IPS-NIHi7 (cell line): ENCODE measurements around the gene PDE8A.
"Not testable (repeated sequence)": the region's sequence is repeated elsewhere in the genome, so short reads cannot be mapped to it uniquely, and the experiment has no call there.

Experiments used
- DNase-seq: peaks from one replicate; pipeline ENCODE4 v3.0.0; 2012; ENCODE audit warnings: mixed read lengths; ENCODE audit errors: extremely low spot score

The PDE8A gene

DNA sequence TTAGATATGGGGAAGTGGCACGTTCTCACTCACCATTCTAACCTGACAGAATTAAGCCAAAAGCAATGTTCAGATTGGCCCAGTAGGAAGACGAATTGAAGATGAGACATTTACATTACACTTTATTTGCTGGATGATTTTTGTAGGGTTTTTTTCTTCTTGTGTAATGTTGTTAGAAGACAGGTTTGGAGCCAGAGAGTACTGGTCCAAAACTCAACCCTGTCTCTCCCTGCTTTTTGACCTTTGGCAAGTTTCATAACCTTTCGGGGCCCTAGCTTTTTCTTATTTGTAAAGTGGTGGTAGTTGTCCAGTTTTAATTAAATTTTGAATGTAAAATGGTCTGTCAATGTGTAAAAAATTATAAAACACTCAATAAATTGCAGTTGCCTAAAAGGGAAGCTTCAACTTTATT lies 29.5 kb downstream of the PDE8A start:
- DNase-seq: no peak

DNA sequence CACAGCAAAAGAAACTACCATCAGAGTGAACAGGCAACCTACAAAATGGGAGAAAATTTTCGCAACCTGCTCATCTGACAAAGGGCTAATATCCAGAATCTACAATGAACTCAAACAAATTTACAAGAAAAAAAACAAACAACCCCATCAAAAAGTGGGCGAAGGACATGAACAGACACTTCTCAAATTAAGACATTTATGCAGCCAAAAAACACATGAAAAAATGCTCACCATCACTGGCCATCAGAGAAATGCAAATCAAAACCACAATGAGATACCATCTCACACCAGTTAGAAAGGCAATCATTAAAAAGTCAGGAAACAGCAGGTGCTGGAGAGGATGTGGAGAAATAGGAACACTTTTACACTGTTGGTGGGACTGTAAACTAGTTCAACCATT lies 30.1 kb downstream of the PDE8A start:
- not testable (repeated sequence) for DNase-seq

DNA sequence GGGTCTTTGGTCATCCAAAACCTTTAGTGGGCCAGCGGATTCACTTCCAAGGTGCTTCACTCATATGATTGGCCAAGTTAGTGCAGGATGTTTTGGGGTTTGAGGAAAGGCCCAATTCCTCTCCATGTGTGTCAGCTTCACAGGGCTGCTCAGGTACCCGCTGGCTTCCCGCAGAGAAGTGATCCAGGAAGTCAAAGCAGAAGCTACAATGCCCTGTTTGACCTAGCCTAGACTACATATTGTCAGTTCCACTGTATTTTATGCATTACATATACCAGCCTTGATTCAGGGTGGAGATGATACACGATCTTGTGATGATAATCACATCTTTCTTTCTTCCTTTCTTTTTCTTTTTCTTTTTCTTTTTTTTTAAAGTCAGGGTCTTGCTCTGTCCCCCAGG lies 32.1 kb downstream of the PDE8A start:
- DNase-seq: no peak

DNA sequence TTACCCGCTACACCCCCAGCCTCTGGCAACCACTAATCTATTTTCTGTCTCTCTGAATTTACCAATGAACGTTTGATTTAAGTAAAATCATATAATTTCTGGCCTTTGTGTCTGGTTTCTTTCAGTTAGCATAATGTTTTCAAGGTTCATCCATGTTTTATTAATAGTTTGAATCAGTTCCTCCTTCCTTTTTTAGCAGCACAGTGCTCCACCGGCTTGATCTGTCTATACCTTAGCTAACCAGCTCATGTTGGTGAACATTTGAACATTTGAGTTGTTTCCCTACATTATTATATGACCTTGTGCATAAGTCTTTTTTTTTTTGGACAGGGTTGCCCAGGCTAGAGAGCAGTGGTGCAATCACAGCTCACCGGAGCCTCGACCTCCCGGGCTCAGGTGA lies 33.3 kb downstream of the PDE8A start:
- DNase-seq: no peak

DNA sequence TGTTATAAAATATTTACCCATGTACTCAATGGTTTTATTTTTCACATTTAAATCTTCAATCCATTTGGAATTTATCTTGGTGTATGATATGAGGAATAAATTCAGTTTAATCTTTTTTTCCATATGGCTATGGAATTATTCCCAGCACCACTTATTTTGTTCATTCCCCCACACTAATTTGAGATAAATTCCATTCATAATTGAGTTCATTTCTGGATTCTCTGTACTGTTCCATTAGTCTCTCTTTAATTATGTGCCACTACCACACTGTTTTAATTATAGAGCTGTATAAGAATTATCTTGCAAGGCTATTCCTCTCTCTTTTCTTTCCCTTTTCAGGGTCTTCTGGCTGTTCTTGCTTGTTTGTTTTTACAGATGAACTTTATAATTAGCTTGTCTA lies 34.6 kb downstream of the PDE8A start:
- DNase-seq: no peak

DNA sequence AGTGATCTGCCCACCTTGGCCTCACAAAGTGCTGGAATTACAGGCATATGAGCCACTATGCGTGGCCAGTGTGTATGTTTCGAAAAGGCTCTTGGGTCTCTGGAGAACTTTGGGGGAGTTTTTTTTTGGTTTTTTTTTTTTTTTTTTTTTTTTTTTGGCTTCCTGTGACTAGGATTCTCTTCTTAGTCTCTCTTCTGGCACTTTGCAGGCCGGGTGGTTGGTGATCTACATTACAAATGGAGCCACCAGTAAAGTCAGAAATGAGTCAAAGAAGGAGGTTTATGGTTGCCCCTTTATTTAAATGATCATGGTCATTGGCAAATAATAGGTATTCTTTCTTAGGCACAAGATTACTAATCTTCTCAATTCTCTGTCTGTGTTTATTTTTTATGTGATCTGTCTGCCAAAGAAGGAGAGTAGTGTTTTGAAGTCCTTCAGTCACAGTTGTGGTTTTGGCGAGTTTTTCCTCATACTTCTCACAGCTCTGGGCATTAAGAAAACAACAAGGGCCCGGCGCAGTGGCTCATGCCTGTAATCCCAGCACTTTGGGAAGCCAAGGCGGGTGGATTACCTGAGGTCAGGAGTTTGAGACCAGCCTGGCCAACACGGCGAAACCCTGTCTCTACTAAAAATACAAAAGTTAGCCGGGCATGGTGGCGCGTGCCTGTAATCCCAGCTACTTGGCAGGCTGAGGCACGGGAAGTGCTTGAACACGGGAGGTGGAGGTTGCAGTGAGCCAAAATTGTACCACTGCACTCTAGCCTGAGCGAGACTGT lies 38.3 kb downstream of the PDE8A start:
- DNase-seq: no peak

DNA sequence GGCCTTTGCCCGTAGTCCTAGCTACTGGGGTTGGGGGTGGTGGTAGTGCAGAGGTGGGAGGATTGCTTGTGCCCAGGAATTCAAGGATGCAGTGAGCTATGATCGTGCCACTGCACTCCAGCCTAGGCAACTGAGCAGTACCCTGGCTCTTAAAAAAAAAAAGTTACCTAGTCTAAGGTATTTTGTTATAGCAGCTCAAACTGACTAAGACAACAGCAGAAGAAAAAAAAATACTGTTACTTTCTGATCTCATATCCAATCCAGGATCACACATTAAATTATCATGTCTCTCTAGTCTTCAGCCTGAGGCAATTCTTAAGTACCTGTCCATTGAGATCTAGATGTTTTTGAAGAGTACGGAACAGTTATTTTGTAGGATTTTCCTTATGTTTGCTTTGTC lies 39.8 kb downstream of the PDE8A start:
- no peak for DNase-seq

DNA sequence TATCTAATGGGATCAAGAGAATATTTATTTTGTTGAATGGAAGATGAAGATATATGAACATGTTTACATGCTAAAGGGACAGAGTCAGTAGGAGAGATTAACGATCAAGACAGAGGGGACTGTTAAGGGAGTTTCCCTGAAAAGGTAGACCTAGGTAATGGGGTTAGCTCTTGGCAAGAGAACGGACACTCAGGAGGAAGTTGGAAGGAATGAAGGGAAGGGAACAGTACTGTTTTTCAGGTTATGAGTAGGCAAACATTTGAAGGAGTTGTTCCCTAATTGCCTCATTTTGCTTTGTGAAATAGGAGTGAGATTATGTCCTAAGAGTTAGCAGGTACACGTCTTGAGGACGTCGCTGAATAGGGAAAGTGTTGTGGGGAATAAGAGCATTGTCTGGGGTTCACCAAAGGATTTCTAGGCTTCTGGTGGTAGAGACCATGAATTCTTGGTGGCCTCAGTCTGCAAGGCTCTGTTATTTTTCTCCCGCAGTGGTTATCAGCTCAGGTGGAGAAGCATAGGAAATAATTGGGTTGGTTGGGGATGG lies 41.3 kb downstream of the PDE8A start:
- DNase-seq: no peak

DNA sequence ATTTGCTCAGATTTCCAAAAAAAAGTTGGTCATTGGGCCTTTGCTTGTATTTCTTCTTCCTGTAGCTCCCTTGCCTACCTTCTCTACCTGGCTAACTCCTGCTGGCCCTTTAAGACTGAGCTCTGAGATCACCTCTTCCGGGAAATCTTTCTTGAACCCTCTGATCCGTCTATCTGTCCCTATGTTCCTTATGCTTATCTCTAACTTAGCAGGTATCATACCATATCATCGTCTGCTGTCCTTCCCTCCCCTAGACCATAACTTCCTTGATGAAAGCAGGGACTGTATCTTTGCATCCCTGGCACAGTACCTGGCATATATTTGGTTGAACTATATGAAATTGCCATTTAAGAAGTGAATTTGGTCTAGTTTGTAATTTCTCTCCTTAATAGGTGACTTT lies 42.3 kb downstream of the PDE8A start:
- no peak for DNase-seq

DNA sequence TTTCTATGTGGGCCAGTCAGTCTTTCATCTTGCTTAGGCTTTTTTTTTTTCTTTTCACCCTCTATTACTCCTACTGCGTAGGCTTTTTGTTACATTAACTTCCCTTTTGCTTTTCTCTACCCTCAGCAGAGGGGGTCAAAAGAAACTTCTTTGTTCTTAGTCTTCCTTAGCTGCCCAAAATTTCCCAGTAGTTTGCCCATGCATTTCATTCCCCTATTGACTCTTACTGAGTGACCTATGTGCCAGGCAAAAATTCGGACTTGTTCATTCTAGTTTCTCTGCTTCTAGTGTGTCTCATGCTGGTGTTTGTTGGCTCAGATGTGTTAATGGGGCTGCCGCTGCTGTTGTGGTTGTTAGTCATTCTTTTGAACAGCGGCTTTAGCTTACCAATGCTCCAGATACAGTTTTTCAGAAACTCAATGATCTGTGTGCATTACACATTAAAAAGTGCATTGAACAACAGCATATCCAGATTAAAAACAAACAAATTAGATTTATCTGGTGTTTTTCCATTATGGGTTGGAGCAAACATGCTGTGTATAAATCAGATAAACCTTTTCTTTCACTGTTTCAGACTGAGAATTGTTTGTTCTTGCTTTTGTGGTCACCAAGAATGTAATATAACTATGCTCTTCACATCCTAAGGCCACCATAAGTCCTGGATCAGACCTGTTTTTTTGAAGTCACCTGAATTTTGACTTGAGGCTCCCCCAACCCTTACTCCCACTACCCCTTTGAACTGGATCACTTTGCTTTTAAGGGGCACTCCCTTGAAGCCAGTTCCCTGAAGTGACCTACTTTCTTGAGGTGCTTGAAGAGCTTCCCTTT lies 43.1 kb downstream of the PDE8A start:
- DNase-seq: no peak

DNA sequence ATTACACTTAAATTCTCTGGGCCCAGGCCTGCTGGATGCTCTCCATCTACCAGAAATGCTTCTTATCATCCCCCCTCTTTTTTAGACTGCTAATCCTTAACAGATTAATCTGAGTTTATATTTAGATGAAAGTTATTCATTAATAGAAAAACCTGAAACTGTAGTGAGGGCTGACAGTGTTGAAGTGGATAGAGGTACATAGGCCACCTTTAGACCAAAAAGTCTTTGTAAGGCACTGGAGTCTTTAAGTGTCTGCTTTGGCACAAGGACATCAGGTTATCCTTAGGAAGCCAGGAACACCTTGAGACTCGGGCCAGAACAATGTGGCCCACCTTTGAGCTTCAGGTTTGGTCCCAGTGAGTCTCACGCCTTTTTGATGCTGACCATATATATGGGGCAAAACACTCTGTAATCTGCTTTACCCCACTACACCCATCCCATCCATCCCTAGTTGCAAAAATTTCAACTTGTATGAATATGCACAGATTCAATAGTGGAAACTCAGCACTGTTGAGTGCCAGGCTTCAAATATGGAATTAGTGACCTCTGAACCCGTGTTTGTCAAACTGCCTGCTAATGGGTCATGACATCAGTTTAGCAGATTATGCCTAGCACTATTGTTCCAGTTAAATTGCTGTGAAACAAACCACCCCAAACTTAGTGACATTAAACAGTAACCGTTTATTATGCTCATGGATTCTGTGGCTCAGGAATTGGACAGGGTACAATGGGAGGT lies 44.0 kb downstream of the PDE8A start:
- DNase-seq: no peak

DNA sequence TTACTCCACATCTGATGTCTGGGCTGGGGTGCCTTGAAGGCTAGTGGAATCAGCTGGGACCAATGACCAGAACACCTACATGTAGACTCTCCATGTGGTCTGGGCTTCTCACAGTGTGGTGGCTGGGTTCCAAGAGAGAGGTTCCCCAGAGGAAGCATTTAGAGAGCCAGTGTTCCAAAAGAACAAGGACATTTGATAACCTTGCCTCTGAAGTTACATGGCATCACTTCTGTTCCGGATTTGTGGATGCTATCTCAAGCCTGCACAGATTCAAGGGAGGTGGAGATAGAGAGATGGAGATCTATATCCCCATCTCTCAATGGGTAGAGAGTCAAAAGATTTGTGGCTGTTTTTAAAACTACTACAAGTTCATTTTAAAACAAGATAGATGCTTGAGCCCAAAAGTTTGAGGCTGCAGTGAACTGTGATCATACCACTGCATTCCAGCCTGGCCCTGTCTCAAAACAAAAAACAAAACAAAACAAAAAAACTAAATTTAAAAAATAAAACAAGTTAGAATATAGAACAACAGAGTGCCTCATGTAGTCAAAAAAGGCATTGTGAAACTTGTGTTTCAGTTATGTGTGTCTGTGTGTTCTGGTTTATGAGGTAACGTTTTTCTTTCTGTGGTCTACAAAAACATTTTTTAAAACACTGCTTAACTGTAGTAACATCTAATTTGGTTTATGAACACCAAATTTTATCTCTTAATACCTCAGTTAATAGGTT lies 44.8 kb downstream of the PDE8A start:
- no peak for DNase-seq

DNA sequence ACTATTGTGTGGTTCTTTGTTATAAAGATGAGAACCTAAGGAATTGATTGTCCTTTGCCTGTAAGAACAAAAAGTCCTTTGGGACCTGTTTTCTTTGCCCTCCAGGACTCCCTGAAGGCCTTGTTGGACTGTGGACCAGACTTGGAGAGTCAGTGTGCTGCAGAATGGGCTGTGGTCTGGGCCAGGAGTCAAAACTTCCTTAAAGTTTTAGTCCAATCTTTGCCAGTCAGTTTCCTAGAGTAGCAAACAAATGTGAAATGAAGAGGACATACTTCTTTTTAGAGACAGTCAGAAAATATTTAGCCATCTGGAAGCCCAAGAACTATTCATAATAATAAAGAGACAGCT lies 45.4 kb downstream of the PDE8A start:
- no peak for DNase-seq

DNA sequence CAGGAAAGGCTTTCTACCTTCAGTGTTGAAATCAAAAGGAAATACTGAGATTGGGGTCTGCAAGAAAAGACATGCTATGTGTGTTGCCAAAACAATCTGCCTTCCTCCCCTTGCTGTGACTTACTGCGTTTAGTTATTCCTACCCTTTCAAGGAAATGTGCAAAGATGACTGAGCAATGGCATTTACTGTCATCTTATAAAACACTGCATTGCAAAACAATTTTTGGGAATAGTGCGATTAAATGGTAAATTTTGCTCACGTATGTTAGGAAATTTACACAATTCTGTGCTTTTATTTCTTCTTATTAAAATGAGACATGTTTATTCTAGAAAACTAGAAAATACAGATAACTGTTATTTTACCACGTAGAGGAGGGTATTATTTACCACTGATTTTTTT lies 45.8 kb downstream of the PDE8A start:
- no peak for DNase-seq

DNA sequence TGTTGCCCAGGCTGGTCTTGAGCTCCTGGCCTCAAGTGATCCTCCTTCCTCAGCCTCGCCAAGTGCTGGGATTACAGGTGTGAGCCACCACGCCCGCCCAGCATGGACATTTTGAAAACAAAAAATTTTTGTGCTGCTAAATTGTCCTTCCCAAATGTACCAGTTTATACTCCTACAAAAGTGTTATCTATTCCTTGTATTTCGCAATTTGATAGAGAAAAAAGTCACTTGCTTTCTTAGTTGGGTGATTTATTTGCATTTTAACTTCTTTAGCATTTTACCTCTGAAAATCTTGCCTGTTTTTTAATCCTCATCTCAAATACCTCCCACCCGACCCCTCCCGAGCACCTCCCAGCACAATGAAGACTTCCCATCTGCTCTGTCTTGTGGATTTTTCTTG lies 46.8 kb downstream of the PDE8A start:
- no peak for DNase-seq

DNA sequence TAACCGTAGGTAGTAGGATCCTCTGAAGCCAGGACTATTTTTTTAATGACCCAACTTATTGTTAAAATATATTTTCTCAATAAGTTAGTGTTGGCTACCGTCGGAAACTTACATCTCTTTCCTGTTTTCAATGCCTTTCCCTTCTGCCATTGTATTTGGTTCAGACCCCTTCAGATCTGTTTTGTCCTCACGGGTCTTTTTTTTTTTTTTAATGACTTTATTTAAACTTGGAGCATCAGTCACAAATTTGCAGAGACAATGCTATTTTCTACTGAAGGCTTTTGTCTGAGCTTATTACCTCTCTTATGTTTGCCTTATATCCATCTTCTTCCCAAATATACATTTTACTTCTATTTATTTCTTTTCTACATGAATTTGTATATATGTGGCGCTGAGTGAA lies 47.6 kb downstream of the PDE8A start:
- no peak for DNase-seq

DNA sequence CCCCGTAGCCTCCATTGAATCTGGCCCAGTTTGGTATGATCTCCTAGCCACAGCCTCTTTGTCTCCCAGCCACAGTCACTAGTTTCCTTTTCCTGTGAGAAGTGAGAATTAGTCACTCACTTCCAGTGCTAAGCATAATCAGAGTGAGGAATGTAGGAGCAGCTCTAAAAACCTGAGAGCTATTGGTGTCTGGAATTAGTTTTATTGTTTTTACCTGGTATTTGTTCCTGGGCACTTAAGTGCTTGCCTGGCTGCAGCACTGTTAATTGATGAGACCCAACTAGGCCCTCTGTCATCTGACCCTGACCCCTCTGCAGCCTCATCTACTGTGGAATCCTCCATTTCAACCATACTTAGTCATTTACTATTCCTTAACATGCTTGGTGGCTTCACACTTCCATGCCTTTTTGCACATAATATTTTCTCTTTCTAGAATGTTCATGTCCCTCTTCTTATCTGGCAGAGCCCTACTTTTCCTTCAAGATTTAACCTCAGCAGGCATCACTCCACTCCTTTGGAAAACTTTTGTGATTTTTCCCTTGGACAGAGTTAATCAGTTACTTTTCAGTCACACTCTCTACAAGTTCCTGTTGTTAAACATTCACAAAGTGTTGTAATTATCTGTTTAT lies 48.8 kb downstream of the PDE8A start:
- DNase-seq: no peak

DNA sequence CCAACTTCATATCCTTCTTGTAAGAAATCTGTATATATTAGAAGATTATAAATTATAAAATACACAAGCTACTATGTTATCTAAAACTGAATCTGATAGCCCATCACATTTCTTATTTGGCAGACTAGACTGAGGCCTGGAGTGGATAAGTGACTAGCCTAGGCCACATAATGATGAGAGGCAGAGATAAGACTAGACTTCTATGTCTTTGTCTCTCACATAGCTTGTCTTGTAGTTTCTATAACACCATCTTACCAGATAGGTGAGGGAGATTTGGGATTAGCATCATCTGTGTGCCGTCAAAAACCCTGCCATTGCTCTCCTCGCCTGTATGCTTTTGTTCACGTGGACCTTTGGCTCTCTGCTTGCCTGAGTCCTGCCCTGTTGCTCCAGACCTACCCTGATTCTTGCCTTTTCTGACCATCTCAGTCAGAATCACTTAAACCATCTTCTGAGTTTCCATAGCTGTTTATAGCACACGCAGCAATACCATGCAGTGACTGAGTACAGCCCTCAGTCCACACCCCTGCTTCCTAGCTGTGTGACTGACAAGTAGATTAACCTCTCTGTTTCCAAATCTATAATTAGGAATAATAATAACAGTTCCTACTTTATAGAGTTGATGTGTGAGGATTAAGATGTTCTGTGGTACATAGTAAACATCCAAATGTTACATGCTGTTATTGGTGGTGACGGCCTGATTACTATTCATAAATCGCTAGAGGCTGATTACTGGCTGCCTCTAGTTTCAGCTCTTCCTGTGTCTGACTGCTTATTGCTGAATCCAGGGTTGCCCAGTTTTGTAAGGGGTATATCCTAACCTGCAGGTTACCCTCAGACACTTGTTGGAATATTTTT lies 49.7 kb downstream of the PDE8A start:
- DNase-seq: no peak

DNA sequence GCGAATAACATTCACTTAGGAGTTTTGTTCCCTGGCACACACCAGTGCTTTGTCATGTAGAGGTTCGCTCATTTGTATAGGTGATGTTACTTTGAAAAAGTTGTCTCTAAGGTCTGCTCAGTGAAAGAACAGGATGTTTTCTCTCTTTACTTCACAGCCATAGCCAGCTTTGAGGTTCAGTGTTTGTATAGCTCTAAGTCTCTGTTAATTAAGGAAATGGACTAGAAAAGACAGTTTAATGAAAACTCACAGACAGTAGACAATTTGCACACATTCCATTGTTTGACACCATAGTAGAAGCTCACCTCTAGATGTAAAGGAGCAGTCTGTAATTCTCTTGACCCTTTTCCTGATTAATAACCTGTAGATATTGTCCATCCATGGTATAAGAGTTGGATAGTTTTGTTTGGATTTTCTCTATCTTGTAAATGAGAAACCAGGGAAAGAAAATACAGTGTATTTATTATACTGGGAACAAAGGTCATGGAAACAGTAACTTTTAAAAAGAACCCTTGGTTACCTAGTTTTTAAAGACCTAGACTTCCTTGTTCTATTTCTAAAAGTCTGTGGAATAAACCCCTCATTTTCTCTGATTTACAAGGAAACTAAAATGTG lies 50.4 kb downstream of the PDE8A start:
- no peak for DNase-seq

DNA sequence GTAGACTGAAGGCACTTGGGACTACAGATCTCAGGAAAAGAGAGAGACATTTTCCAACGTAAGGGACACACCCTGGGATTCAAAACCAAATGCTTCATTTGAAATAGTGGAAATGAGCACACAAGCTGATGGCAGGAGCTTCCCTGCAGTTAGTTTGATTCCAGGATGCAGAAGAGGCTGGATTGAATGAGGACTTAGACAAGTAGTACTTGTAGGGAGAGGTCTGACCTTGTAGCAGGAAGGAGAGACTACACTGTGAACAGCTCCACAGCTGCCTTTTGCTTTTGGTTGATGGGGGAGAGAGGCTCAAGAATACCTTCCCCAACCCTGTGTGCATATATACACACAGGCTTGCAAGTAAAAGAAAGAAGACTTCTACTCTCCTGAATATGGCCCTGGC lies 51.5 kb downstream of the PDE8A start:
- DNase-seq: no peak
